WI38 (cell line): ENCODE data around the gene LEAP2.

Experiments used
- H3K4me3 ChIP-seq: 2 replicates; pipeline ENCODE4 v1.5.1; 2011; ENCODE audit warnings: low read depth, mild to moderate bottlenecking, control low read depth, low read length
- TF ChIP-seq, protein P1 (sequence below): IDR thresholded peaks from 2 replicates; pipeline ENCODE4 v1.5.1; 2012; ENCODE audit warnings: low read depth, mild to moderate bottlenecking, control low read depth, low read length

LEAP2 gene, protein sequence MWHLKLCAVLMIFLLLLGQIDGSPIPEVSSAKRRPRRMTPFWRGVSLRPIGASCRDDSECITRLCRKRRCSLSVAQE

DNA sequence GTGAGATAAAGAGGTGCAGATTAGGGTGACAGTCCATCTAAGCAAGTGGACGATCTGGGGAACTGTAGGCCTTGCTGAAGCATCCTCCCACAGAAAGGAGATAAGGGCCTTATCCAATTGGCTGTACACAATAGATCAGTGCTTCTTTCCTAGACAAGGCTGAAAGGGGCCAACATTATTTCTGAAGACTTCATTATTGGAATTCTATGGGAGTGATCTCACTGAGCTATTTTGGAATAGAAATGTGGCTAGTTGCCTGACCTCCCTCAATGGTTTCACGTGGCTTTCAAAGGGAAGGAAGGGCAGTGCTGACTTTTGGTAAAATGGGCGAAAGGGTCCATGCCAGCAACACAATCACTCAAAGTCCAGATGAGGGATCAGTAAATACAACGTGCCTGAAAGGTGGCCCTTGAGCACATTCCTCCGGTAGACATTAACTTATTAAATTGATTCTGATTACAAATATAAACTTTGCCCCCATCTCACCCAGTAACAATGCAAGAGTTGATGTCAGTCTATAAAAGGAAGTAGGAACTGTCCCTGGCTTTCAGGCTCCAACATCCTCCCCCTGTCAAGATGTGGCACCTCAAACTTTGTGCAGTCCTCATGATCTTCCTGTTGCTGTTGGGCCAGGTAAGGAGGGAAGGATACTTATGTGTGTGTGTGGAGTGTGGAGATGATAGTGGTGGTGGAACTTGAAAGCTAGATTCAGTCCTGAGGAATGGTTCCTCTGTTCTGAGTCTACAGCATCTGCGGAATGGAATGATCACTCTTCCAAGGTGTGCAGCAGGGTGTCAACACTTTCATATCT lies at the start of gene LEAP2:
TSS of gene LEAP2 (plus strand) at position 550 of the 811 bp plus-strand sequence. CDS start at position 577, 27 bp downstream.
- H3K4me3 ChIP-seq = no peak within 1 kb of the TSS
- TF ChIP-seq, protein P1, sequence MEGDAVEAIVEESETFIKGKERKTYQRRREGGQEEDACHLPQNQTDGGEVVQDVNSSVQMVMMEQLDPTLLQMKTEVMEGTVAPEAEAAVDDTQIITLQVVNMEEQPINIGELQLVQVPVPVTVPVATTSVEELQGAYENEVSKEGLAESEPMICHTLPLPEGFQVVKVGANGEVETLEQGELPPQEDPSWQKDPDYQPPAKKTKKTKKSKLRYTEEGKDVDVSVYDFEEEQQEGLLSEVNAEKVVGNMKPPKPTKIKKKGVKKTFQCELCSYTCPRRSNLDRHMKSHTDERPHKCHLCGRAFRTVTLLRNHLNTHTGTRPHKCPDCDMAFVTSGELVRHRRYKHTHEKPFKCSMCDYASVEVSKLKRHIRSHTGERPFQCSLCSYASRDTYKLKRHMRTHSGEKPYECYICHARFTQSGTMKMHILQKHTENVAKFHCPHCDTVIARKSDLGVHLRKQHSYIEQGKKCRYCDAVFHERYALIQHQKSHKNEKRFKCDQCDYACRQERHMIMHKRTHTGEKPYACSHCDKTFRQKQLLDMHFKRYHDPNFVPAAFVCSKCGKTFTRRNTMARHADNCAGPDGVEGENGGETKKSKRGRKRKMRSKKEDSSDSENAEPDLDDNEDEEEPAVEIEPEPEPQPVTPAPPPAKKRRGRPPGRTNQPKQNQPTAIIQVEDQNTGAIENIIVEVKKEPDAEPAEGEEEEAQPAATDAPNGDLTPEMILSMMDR = no peak

DNA sequence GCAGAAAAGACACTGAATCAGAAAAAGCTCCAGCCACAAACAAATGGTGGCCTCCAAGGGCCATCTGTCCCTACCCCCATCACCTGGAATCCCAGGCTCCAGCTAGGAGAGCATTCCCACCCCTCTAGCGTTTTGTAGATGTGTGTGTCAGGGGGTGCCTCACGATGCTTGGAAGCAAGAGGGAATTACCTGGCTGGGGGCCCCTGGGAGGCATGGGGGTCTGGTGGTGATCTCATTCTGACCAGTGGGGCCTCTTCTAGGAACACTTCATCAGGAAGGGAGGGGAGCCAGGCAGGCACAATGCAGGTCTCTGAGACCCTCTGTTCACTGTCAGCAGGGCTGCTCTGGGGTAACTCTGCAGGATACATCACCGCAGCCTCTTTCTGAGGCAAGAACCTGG lies 49.0 kb upstream of the LEAP2 start:
- H3K4me3 ChIP-seq = no peak overlapping the region
- TF ChIP-seq, protein P1 = no peak

DNA sequence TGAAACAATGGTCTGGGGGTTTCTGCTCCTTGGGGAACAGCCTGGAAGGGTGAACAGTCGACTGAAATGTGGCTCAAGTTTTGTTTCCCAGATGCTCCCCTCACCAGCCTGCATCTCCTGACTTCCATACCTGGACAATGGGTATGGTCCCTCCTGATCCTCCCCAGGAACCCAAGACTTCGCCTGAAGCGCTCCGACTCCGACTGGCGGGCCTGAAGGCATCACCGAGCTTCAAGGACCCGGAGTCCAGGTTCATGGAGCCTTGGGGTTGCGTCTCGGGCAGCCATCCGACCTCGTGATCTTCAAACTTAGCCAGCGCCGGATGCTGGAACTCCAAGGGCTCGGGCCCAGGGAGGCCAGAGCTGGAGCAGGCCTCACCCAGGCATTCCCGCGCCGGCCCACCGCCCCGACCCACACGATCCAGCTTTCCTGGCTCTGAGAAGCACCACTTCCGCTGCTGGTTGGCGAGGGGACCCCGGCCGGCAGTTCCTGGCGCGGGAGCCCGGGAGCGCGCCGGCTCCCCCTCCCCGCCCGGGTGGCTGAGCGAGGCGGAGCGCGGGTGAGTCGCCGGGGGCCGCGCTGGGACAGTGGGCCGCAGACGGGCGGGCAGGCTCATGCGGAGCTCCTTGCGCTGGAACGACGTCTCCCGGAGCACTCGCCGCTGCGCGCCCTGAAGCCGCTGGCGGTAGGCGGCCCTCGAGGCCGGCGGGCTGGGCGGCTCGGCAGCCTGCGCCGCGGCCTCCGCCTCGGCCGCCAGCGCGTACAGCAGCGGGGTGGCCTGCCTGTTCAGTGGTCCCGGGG lies 48.2 kb upstream of the LEAP2 start:
- H3K4me3 ChIP-seq = no peak overlapping the region
- TF ChIP-seq, protein P1 = no peak

DNA sequence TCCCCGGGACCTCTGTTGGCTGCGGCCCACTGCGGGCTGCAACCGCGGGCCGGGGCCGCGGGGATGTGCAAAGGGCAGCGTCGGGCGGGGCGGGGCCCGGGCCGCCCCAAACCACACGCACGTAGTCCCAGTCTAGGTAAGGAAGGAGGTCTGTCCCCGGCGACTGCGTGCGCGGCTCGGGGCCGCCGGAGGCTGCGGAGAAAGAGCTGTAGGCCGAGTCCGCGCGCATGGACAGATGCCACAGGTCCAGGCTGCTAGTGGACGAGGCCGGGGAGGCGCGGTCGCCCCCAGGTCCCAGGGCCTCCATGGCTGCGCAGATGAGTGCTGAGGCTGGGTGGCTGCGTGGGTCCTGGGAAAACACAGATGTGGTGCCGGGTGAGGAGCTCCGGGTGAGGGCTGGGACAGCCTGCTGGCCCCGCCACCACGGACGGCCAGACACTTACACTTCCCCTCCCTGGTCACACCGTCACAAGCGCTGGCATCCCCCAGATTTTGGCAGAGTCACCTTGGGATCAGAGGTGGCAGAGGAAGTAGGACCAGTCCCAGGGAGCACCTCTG lies 47.6 kb upstream of the LEAP2 start:
- H3K4me3 ChIP-seq = no peak overlapping the region
- TF ChIP-seq, protein P1 = no peak

DNA sequence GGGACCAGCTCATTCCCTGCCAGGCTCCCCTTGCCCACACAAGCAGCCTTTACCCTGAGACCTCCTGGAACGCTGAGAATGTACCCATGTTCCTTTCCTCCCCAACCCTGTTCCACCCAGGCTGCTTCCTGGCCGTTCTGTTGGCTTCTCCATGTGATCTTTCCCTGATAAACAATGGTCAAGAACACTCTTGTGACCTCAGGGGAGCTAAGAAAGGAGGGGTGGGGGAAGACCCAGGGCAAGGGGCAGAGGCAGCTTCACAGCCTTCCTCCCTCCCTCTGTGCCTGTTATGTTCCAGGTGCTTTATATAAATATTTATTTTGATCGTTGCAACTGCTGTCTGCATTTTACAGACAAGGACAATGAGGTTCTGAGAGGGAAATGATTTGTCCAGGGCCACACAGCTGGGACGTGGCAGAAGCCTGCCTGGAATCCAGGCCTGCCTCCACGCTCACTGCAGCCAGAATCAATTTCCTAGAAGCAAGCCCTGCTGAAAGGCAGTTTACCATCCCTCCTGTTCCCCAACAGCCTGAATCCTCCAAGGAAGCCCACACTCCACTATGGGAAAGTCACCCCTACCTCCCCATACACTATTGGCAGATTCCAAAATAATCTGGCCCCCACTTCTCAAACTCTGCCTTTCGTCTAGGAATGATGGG lies 46.9 kb upstream of the LEAP2 start:
- TF ChIP-seq, protein P1 = no peak
- no peak overlapping the region for H3K4me3 ChIP-seq

DNA sequence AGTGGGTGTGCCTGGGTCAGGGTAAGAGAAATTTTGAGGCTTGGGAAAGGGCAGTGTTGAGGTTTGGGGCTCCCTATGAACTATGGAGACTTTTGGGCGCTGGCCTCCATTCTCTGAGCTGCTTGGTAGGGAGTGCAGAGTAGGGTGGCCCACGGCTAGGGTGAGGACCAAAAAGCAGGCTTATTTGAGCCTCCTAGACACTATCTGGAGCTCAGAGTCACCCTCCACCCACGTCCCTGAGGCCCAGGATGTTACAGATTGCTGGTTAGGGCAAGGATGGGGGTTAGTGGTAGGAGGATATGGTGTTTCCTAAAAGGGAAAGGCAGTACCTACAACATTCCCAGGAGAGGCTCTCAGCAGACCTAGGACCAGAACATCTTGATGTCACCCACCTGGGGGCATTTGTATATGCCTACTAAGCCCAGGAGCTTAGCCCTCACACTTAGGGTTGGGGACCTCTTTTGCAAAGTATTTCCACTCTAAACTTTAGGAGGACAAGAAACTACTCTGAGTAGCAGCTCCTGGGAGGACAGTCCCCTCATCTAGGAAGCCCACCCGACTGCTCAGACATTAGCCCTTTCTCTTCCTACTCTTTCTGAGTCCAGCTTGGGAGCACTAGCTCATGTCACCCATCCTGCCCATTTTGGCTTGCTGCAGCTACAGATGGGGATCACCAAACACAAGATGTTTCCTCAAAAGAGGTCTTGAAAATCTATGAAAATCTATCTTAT lies 45.4 kb upstream of the LEAP2 start:
- TF ChIP-seq, protein P1 = no peak
- H3K4me3 ChIP-seq = no peak overlapping the region
